ENCODE measurements around the gene SPATA24. TPM values are rescaled to one million over a fixed set of nuclear protein-coding genes. Genes with fewer than 3 reads are reported as not detected.
A peak's percentile ranks its signal among the peaks of the same experiment; 100 is the strongest.

Gene SPATA24
- polyA plus RNA-seq, 3 donors, result 1.6 to 3.5 (median 3.2) TPM

- Histone ChIP-seq H3K27me3 (ENCODE audit: control insufficient read depth in 2 of 2, insufficient read depth in 2 of 2, low read length in 2 of 2) (peaks cover 12 to 37% of the 10 kb centered on the region in 2 donors), H3K9ac (ENCODE audit: insufficient read depth, low read length, poor library complexity, severe bottlenecking) (no peak overlapping the region), H3K4me2 (replicated peaks; ENCODE audit: extremely low read depth, low read length, poor library complexity, severe bottlenecking) (no peak overlapping the region), H3K27ac (ENCODE audit: low read depth in 1 of 2, low read length in 2 of 2) (no peak overlapping the region), H3K36me3 (replicated peaks in 1 of 2; ENCODE audit: control insufficient read depth in 1 of 2, insufficient read depth in 2 of 2, low read length in 2 of 2) (no peaks in the 10 kb centered on the region), H4K20me1 (ENCODE audit: insufficient read depth, low read length) (no peaks in the 10 kb centered on the region), H3K9me3 (replicated peaks in 1 of 2; ENCODE audit: control insufficient read depth in 1 of 2, insufficient read depth in 1 of 2, low read length in 2 of 2) (peaks cover 0 to 5% of the 10 kb centered on the region in 2 donors), H3K4me3 (replicated peaks in 1 of 3; ENCODE audit: low read depth in 2 of 3, low read length in 3 of 3) (no peak overlapping the region), H3K4me1 (ENCODE audit: control insufficient read depth in 1 of 2, insufficient read depth in 2 of 2, low read length in 2 of 2) (peaks cover 25 to 33% of the 10 kb centered on the region in 2 donors), H3K79me2 (ENCODE audit: insufficient read depth, low read length) (no peaks in the 10 kb centered on the region), H2AFZ (ENCODE audit: insufficient read depth, low read depth, low read length, poor library complexity, severe bottlenecking) (no peak overlapping the region)
- intact Hi-C loops (cut with micrococcal nuclease), result no loop called here
- no peak for TF ChIP-seq CTCF (IDR thresholded peaks at IDR 0.05)
- Mint-ChIP-seq H3K9me3 (peaks cover 0 to 9% (median 5%) of the 10 kb centered on the region in 7 donors), H3K27ac (no peak overlapping the region), H3K4me1 (peaks cover 28% of the 10 kb centered on the region), H3K4me3 (no peak overlapping the region), H3K27me3 (ENCODE audit: low read depth in 3 of 3) (peaks cover 35 to 52% (median 35%) of the 10 kb centered on the region in 3 donors), H3K36me3 (peaks cover 5% of the 10 kb centered on the region in 2 donors)
- 91% methylated on average over 4 of the region's 8 CpGs for WGBS (ENCODE audit: insufficient coverage)
- DNase-seq, result no peak
These were observed 7.8 kb downstream of the SPATA24 start for GRCh38 chr5:139395844-139396640.

GRCh38 chr5:139394654-139395566, 9.0 kb downstream of the SPATA24 start, which contains the start of gene PROB1:
Gene PROB1 (minus strand): TSS chr5:139395104. CDS start chr5:139395081, 23 bp downstream.
- Histone ChIP-seq H3K4me2 (replicated peaks; ENCODE audit: extremely low read depth, low read length, poor library complexity, severe bottlenecking) (peak within 1 kb of the TSS; percentile 89), H3K4me3 (replicated peaks in 1 of 3; ENCODE audit: low read depth in 2 of 3, low read length in 3 of 3) (peak within 1 kb of the TSS in 2 of 3 experiments; percentile 54 to 82), H3K9ac (ENCODE audit: insufficient read depth, low read length, poor library complexity, severe bottlenecking) (peak within 1 kb of the TSS; percentile 42), H3K9me3 (replicated peaks in 1 of 2; ENCODE audit: control insufficient read depth in 1 of 2, insufficient read depth in 1 of 2, low read length in 2 of 2) (peaks cover 0 to 5% of the 10 kb centered on the region in 2 donors), H3K27ac (ENCODE audit: low read depth in 1 of 2, low read length in 2 of 2) (no peak within 1 kb of the TSS), H3K36me3 (replicated peaks in 1 of 2; ENCODE audit: control insufficient read depth in 1 of 2, insufficient read depth in 2 of 2, low read length in 2 of 2) (no peaks in the 10 kb centered on the region), H3K27me3 (ENCODE audit: control insufficient read depth in 2 of 2, insufficient read depth in 2 of 2, low read length in 2 of 2) (peaks cover 12 to 41% of the 10 kb centered on the region in 2 donors), H3K4me1 (ENCODE audit: control insufficient read depth in 1 of 2, insufficient read depth in 2 of 2, low read length in 2 of 2) (peaks cover 25 to 33% of the 10 kb centered on the region in 2 donors), H2AFZ (ENCODE audit: insufficient read depth, low read depth, low read length, poor library complexity, severe bottlenecking) (peak within 1 kb of the TSS; percentile 96), H4K20me1 (ENCODE audit: insufficient read depth, low read length) (no peaks in the 10 kb centered on the region), H3K79me2 (ENCODE audit: insufficient read depth, low read length) (no peaks in the 10 kb centered on the region)
- peaks cover 0 to 9% (median 5%) of the 10 kb centered on the region in 7 donors for H3K9me3 Mint-ChIP-seq
- peaks cover 33% of the 10 kb centered on the region for H3K4me1 Mint-ChIP-seq
- DNase-seq, result no peak
- H3K27ac Mint-ChIP-seq, result no peak within 1 kb of the TSS
- intact Hi-C loops (cut with micrococcal nuclease), result no loop called here
- H3K36me3 Mint-ChIP-seq, result peaks cover 5% of the 10 kb centered on the region in 2 donors
- 86% methylated on average over 73 of the region's 76 CpGs for WGBS (ENCODE audit: insufficient coverage)
- peaks cover 40 to 57% (median 45%) of the 10 kb centered on the region in 3 donors for H3K27me3 Mint-ChIP-seq (ENCODE audit: low read depth in 3 of 3)
- peak within 1 kb of the TSS; percentile 89 to 94 for H3K4me3 Mint-ChIP-seq
- TF ChIP-seq CTCF (IDR thresholded peaks at IDR 0.05), result peak; percentile 36

All from CD14-positive monocyte (primary cell).